OCI-LY3 (cell line): Measurements from ENCODE around the gene LDAH.

Experiments
- H2AFZ ChIP-seq: fragments of 200-600, 300-600 bp; shearing (Covaris generic); 2 replicates; pipeline ENCODE4 v1.6.0; 2014; ENCODE audit warnings: antibody characterized with exemption, low read depth, low read length
- H3K27ac ChIP-seq: fragments of 200-600, 300-600 bp; sonication (generic); 2 replicates; pipeline ENCODE4 v1.5.1; 2014; ENCODE audit warnings: mild to moderate bottlenecking, low read length, moderate library complexity, mixed read lengths
- H3K27me3 ChIP-seq: fragments of 200-600, 300-600 bp; sonication (generic); 2 replicates; pipeline ENCODE4 v1.6.1; 2014; ENCODE audit warnings: low read depth, low read length, mixed read lengths
- H3K36me3 ChIP-seq: fragments of 200-600, 300-600 bp; sonication (generic); replicated peaks from 2 replicates; pipeline ENCODE3; 2014; ENCODE audit warnings: low read depth, low read length, mixed read lengths
- H3K4me1 ChIP-seq: fragments of 300-600, 200-600 bp; sonication (generic); 2 replicates; pipeline ENCODE4 v1.6.1; 2014; ENCODE audit warnings: low read length, mixed read lengths
- H3K4me2 ChIP-seq: fragments of 200-600, 300-600 bp; sonication (generic); 2 replicates; pipeline ENCODE4 v1.6.1; 2014; ENCODE audit warnings: low read length, mixed read lengths
- H3K4me3 ChIP-seq: fragments of 300-600, 200-600 bp; sonication (generic); 2 replicates; pipeline ENCODE4 v1.5.1; 2014; ENCODE audit warnings: antibody characterized with exemption, mild to moderate bottlenecking, low read length, moderate library complexity
- H3K79me2 ChIP-seq: fragments of 300-600, 200-600 bp; shearing (Covaris generic); 2 replicates; pipeline ENCODE4 v1.6.1; 2014; ENCODE audit warnings: mild to moderate bottlenecking, low read length, mixed read lengths
- H3K9ac ChIP-seq: fragments of 300-600, 200-600 bp; shearing (Covaris generic); 2 replicates; pipeline ENCODE4 v1.6.0; 2014; ENCODE audit warnings: mild to moderate bottlenecking, low read length, moderate library complexity
- H3K9me3 ChIP-seq: fragments of 200-600, 300-600 bp; shearing (Covaris generic); 2 replicates; pipeline ENCODE4 v1.6.1; 2014; ENCODE audit warnings: low read length, mixed read lengths; ENCODE audit not compliant: insufficient read depth
- H4K20me1 ChIP-seq: fragments of 200-600, 300-600 bp; sonication (generic); 2 replicates; pipeline ENCODE4 v1.6.1; 2016; ENCODE audit warnings: low read length, mixed read lengths; ENCODE audit not compliant: insufficient read depth
- EZH2phosphoT487 ChIP-seq: fragments of 200-600 bp; shearing (Covaris generic); IDR thresholded peaks from 2 replicates; pipeline ENCODE4 v1.6.1; 2018; ENCODE audit warnings: antibody characterized with exemption, mixed run types, low read depth
- TF ChIP-seq, protein P1 (sequence below): fragments of 200-600, 300-600 bp; sonication (generic); IDR thresholded peaks from 2 replicates; pipeline ENCODE4 v1.5.1; 2014; ENCODE audit warnings: antibody characterized with exemption, low read length, low read depth

LDAH gene

DNA sequence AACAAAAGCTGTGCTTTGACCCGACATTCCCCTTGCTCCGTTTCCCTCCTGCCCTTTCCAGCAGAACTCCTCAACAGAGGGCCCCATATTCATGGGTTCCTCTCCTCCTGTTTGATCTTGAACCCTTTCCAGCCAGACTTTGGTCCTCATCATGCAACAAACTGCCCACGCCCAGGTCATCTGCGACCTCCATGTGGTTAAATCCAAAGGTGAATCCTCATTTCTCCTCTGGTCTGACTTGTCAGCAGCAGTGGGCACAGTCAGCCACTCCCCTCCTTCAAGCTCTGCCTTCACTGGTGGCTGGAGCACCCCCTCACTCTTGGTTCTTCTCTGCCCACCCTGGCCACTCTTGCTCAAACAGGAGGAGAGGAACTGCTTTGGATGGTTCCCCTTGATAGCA, 174.7 kb downstream of the LDAH start:
- Histone ChIP-seq H3K36me3 (no peaks in the 10 kb centered on the region), H3K9me3 (no peaks in the 10 kb centered on the region), H3K9ac (no peak overlapping the region), H3K4me2 (no peak overlapping the region), H2AFZ (no peak overlapping the region), H3K27me3 (no peaks in the 10 kb centered on the region), H3K4me1 (peaks cover 10% of the 10 kb centered on the region), H3K4me3 (no peak overlapping the region), H3K79me2 (peaks cover 4% of the 10 kb centered on the region; the same call in 1 of the 2 replicates), H4K20me1 (no peaks in the 10 kb centered on the region), H3K27ac (no peak overlapping the region)
- TF ChIP-seq, protein P1, sequence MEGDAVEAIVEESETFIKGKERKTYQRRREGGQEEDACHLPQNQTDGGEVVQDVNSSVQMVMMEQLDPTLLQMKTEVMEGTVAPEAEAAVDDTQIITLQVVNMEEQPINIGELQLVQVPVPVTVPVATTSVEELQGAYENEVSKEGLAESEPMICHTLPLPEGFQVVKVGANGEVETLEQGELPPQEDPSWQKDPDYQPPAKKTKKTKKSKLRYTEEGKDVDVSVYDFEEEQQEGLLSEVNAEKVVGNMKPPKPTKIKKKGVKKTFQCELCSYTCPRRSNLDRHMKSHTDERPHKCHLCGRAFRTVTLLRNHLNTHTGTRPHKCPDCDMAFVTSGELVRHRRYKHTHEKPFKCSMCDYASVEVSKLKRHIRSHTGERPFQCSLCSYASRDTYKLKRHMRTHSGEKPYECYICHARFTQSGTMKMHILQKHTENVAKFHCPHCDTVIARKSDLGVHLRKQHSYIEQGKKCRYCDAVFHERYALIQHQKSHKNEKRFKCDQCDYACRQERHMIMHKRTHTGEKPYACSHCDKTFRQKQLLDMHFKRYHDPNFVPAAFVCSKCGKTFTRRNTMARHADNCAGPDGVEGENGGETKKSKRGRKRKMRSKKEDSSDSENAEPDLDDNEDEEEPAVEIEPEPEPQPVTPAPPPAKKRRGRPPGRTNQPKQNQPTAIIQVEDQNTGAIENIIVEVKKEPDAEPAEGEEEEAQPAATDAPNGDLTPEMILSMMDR = no peak
- no peak for TF ChIP-seq EZH2phosphoT487

DNA sequence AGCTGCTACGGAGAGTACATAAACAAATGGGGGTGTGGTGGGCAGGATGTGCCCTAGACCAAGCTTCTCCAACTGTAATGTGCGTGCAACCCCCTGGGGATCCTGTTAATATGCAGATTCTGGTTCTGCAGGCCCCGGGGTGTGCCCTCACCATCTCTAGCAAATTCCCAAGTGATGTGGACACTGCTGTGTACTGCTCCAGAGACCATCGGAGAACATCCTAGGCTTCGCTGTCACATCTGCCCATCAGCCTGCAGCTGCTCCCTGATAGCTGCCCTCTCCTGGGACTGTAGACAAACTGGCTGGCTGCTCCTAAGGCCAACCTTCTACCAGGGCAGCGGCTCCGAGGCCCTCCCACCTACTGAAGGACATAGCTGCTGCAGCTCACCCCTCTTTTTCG, 175.2 kb downstream of the LDAH start:
- Histone ChIP-seq H3K27ac (no peak overlapping the region), H3K4me3 (no peak overlapping the region), H3K79me2 (peaks cover 4% of the 10 kb centered on the region; the same call in 1 of the 2 replicates), H3K9me3 (no peaks in the 10 kb centered on the region), H4K20me1 (no peaks in the 10 kb centered on the region), H3K27me3 (no peaks in the 10 kb centered on the region), H3K4me2 (no peak overlapping the region), H3K4me1 (peaks cover 10% of the 10 kb centered on the region), H2AFZ (no peak overlapping the region), H3K9ac (no peak overlapping the region), H3K36me3 (no peaks in the 10 kb centered on the region)
- TF ChIP-seq EZH2phosphoT487 = no peak
- TF ChIP-seq, protein P1 = no peak

- Histone ChIP-seq H3K27ac (no peak overlapping the region), H3K4me3 (no peak overlapping the region), H3K9ac (no peak overlapping the region), H3K9me3 (no peaks in the 10 kb centered on the region), H2AFZ (no peak overlapping the region), H3K4me1 (peaks cover 10% of the 10 kb centered on the region), H3K27me3 (no peaks in the 10 kb centered on the region), H3K4me2 (no peak overlapping the region), H3K36me3 (no peaks in the 10 kb centered on the region), H4K20me1 (no peaks in the 10 kb centered on the region), H3K79me2 (peaks cover 4% of the 10 kb centered on the region; the same call in 1 of the 2 replicates)
- TF ChIP-seq EZH2phosphoT487 = no peak
- TF ChIP-seq, protein P1 = no peak
Measured at GRCh38 chr2:20647211-20647610, 175.7 kb downstream of the LDAH start.

DNA sequence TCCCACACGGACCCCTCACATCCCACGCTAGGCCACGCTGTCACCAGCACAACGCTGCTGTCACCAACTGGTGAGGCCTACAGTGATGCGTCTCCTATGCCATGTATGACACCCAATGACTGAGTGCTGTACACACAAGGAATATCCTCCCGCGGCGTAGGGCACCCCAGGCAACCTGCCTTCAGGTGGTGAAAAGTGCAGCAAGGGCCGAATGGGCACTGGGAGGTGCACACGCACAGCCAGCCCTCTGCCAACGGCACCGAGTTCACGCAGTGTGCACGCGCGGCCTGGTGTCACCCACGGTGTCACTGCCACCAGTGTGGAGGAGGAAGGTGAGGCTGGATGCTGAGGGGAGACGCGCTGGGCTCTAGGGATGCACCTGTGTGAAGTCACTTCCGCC, 176.5 kb downstream of the LDAH start:
- no peak overlapping the region for H3K4me2 ChIP-seq
- H3K27ac ChIP-seq = no peak overlapping the region
- no peak overlapping the region for H3K4me3 ChIP-seq
- H3K4me1 ChIP-seq = peaks cover 6% of the 10 kb centered on the region
- no peaks in the 10 kb centered on the region for H4K20me1 ChIP-seq
- H3K27me3 ChIP-seq = no peaks in the 10 kb centered on the region
- H3K36me3 ChIP-seq = no peaks in the 10 kb centered on the region
- TF ChIP-seq, protein P1 = no peak
- TF ChIP-seq EZH2phosphoT487 = no peak
- H3K9me3 ChIP-seq = no peaks in the 10 kb centered on the region
- H2AFZ ChIP-seq = no peak overlapping the region
- H3K79me2 ChIP-seq = peaks cover 4% of the 10 kb centered on the region; the same call in 1 of the 2 replicates
- H3K9ac ChIP-seq = no peak overlapping the region
